HS-27A (cell line): Measurements from ENCODE around the gene LILRB1.
"Not testable (repeated sequence)": the region's sequence is repeated elsewhere in the genome, so short reads cannot be mapped to it uniquely, and the experiment has no call there.

Source experiments
- DNase-seq: peaks from one replicate; pipeline ENCODE4 v3.0.0-alpha.2; 2012; ENCODE audit warnings: low read depth, missing footprints

Gene LILRB1

DNA sequence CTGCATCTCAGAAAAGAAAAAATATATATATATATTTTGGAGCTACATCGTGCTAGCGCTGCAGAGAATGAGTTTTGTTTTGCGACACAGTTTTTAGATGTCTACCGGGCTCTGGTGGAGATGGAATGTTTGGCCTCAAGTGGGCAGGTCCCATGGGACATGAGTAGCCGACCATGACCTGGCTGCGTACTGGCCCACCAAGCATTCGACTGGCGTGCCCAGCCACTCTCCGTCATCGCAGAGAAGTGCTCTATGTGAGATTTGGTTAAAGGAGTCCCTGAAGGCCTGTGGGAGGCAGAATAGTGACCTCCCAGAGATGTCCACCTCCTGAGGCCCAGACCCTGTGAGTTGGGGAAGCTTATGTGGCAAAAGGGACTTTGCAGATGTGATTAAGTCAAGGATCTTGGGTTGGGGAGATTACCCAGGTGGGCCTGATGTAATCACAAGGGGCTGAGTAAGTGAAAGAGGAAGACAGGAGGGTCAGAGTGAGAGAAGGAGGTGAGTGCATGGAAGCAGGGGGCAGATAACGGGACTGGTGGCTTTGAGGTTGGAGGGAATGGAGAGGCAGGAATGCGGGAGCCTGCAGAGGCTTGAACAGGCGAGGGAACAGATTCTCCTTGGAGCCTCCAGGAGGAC lies 31.7 kb downstream of the LILRB1 start:
- DNase-seq: no peak

DNA sequence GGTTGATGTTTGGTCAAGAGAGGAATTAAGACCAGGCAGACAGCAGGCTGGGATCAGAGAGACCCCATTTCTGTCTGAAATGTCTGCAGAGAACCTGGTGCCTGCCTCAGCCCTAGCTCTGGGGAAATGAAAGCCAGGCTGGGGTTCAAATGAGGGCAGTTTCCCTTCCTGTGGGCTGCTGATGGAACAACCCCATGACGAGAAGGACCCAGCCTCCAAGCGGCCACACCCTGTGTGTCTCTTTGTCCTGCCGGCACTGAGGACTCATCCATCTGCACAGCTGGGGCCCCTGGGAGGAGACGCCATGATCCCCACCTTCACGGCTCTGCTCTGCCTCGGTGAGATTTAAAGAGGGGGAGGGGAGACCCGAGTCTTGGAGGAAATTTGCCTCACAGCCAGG lies 32.4 kb downstream of the LILRB1 start, which contains the start of gene LILRB4:
TSS of gene LILRB4 (plus strand) at position 256 of the 400 bp plus-strand sequence. CDS start at position 305, 49 bp downstream.
- no peak for DNase-seq

DNA sequence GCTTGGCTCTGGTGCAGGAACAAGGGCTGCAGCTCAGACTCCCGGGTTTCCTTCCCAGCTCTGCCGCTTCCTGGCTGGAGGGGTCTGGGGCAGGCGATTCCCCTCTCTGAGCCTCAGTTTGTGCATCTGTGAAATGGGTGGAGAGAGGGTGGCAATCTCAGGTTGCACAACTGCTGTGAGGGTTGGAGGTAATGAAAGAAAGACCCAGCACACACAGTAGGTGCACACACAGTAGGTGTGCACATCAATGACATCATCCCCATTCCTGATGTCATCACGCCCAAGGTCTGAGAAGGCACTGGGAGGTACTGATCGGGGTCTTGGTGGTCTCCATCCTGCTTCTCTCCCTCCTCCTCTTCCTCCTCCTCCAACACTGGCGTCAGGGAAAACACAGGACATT lies 35.2 kb downstream of the LILRB1 start:
- DNase-seq: no peak

DNA sequence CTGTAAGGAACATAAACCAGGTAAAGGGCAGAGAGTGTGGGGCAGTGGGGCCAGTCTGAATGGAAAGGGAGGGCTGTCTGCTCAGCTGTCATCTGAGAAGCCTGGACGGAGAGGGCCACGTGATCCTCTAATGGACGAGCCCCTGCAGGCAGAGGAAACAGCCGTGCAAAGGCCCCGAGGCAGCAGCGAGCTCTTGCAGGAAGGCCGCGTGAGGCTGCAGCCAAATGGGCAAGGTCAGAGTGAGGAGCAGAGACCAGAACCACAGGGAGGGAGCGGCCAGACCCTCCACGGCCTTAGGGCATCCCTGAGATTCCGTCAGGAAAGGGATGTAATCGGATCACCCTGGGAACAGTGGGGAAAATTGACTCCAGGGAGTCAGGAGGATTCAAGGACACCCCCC lies 36.9 kb downstream of the LILRB1 start:
- DNase-seq: no peak

DNA sequence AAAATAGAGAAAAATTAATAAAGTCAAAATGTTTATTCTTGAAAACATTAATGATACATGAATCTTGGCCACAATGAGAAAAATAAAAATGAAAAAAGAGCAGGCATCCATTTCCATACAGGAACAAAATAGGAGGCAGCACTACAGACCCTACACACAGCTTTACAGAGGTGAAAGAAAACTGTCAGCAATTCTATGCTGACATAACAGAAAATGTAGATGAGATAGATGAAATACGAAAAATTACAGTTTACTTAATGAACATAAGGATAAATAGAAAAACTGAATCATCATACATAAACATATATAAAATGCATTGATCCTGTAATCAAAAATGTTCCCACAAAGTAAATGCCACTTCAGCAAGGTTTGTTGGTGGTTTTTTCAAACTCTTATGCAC lies 38.1 kb downstream of the LILRB1 start:
- DNase-seq: no peak

DNA sequence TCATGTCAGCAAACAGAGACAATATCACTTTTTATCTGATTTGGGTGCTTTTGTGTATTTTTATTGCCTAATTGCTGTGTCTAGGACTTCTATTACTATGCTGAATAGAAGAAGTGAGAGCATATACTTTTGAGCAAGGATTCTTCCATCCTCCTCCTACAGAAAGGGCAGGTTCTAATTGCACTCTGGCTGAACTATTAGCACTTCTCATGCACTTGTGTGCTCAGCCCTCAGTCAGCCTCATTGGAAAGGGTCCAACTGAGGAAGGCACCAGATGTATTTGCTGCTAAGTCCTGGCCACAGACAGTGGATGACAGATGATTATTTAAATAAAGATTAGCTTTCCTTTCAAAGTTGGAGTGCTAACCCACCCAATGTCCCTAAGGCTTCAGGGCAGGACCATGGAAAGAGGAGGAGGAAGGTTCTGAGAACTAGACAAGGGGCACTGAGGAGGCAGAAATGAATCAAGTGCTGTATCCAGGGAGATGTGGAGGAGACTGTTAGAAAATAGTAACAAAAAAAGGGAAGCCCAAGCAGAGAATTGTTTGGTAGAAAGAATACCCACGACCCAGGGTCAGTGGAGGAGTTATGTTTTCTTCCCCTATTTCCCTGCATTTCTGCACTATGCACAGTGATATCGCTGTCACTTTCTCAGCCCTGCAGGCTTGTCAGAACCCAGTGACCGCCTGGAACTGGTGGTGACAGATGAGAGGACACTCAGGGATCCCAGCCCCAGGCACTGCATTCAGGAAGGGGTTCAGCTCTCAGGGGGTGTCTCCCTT lies 40.5 kb downstream of the LILRB1 start:
- no peak for DNase-seq

DNA sequence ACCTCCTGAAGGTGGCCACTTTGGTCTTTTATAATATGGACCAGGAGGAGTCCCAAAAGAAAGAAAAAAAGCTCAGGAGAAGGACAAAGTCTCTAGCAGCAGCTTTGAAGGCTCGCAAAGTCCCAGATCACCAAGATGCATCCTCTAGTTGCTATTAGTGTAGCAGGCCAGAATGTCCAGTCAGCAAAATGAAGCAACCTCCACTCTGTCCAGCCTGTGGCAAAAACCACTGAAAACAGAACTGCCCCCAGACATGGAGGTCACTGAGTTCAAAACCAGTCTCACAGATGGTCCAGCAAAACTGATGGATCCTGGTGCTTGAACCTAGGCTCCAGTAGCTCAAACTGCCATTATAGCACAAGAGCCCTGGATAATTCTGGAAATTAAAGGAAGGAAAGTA lies 42.9 kb downstream of the LILRB1 start:
- DNase-seq: no peak

DNA sequence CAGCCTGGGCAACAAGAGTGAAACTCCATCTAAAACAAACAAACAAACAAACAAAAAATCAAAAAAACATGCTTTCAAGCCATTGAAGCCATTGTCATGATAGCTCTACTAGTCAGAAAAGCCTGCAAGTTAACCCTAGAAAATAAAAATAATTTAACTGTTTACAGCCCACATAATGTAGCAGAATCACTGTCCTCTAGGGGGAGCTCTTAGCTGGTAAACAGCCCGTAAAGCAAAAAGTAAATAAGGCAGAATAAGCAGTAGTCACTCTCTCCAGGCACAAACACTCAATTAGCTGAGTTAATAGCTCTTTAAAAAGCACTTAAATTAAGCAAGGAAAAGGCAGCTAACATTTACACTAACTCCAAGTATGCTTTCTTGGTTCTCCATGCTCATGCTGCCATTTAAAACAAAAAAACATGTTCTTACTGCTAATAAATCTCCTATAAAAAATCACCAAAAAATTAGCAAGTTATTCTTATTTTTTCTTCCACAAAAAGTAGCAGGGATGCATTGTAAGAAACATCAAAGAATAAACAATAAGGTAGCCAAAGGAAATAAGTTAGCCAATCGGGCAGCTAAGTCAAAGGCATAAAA lies 43.8 kb downstream of the LILRB1 start:
- no peak for DNase-seq

DNA sequence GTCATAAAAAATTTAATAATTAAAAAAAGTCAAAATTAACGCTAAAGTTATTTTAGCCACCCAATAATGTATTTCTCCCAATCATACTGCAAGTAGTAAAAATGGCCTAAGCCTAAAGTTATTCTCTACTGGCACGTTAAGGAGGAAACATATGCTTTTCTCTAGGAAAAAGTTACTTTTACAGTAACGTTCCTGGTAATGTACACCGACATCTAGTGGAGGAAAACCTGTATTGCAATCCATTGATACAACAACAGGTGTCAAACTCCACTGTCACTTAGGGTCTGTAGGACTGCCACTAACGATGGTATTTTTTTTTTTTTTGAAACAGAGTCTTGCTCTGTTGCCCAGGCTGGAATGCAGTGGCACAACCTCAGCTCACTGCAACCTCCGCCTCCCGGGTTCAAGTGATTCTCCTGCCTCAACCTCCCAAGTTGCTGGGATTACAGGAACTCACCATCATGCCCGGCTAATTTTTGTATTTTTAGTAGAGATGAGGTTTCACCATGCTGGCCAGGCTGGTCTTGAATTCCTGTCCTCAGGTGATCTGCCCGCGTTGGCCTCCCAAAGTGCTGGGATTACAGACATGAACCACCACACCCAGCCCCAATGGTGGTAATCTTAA lies 46.0 kb downstream of the LILRB1 start:
- peak; percentile 17 for DNase-seq

DNA sequence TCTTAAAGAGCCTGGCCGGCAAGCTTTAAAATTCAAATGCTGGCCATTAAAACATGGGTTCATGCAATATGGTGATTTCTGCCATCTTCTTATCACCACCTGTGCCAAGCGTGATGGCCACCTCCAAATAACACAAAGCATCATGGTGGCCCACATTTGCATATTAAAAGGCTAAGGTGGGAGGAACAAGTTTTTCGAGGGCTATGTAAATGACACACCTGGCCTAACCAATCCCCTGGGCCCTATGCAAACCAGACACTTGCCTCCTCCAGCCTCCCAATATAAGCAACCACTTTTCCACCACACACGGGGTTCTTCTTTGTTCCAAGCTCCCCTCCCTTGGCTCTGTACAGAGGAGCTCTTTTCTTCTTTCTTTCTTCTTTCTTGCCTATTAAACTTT lies 46.9 kb downstream of the LILRB1 start:
- DNase-seq: no peak

DNA sequence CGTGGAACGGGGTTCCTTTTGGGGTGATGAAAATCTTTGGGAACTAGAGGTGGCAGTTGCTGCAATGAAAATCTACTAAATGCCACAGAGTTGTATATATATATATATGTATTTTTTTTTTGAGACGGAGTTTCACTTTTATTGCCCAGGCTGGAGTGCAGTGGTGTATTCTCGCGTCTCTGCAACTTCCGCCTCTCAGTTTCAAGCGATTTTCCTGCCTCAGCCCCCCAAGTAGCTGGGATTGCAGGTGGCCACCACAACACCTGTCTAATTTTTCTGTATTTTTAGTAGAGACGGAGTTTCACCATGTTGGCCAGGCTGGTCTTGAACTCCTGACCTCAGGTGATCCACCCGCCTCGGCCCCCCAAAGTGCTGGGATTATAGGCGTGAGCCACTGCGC lies 51.3 kb downstream of the LILRB1 start:
- DNase-seq: not testable (repeated sequence)

DNA sequence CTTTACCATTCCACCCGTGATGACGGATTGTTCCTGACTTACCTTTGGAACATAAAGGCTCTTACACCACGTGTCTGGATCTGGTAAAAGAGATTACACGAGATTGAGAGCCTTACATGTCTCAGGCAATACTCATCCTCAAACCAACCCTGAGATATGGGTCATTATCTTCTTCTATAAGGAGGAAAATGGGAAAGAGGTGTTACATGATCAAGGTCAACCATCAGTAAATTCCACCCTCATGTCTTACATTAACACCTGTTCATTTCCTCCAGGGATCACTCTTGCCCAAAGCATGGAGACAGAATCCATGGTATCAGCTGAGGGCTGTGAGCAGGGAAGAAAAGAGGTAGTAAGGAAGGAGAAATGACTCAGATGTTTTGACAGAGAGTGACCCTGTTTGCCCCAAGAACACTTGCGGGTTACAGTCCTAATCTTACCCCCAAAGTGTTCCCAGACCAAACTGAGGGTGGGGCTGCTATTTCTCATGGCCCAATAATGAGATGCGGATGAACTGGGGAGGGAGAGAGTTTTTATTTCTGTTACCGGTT lies 52.1 kb downstream of the LILRB1 start:
- no peak for DNase-seq

DNA sequence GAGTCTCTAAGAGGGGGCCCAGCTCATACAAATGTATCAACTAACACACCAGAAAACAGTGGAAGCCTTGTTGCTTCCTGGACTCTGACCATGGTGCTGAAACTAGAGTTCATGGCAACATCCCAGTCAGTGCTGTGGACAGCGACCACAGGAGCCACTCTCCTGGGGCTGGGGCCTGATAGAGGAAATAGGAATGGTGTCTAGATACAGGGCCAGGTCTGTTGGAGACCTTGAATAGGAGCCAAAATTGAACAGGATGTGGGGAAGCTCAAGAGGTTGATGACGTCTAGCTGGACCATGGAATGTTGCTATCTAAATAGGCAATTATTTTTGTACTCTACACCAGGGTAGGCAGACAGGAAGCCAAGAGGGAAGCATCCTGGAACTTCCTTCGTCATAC lies 54.2 kb downstream of the LILRB1 start:
- DNase-seq: peak; percentile 20
